Stimulated activated CD8-positive, alpha-beta memory T cell treated with anti-CD3 and anti-CD28 coated beads, Interleukin-4, amount 100 ng/mL, for 24 hours (primary cell): Measurements from ENCODE around the gene ANKRD13B.
A peak's percentile ranks its signal among the peaks of the same experiment; 100 is the strongest.

ENCODE experiments used
- DNase-seq: peaks from one replicate; pipeline ENCODE4 v3.0.0-alpha.2; 2020; ENCODE audit warnings: low read depth

ANKRD13B gene

DNA sequence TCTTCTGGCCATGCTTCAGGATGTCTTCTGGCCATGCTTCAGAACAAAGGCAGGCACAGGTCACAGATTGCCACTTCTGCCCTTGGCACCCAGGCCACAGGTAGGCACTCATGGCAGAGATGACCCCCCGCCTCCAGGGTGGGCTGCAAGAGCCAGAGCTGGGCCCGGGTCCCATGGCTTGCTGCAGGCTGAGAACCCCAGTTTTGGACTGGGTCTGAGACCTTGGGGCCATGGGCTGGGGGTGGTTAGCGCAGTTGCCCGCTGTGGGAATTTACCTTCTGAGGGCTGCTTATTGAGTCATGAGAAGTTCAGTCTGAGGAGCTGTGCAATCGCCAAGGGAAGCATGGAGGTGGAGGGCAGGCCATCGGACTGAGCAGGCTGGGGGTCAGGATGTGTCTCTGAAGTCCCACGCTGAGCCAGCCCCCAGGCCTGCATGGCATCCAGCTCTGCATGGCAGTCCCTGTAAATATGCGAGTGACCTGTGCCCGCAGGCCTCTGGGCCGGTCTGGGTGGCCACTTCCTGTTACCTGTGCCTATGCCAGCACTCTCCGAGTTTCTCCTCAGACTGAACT, 1.7 kb downstream of the ANKRD13B start:
- no peak for DNase-seq

DNA sequence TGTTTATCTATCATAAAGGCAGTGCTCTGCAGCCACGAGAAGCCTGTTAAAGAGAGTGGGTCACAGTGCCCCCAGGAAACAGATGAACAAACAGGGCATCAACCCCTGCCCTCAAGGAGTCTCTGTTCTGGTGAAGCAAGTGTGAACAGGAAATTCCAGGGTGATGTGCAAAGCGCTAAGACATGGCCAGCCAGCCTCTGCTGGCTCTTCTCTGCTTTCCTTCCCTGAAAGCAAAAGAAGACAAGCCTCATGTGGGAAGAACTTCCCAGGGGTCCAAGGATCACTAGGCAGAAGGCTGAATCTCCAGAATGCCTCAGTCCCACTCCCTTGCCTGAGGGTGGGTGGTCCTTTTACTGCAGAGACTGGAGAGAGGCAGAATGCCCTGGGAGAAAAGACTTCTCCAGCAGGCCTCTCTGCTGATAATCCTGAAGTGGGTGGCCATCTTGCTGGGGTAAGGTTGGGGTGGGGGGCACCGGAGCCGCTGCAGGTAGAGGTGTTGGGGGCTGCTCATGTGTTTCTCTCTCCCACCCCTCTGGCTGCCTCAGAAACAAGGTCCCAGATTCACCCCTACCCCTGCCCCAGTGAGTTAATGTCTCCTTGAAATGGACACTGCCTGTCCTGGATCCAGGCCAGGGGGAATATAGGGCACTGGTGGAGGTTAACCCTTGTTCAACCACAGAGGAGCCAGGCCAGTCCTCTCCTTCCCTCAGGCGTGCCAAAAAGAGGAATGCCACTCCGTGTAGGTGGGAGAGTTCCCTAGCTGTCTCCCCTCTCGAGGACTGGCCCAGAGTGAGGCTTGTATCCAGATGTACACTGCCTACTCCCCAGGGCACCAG, 2.4 kb downstream of the ANKRD13B start:
- DNase-seq = no peak

DNA sequence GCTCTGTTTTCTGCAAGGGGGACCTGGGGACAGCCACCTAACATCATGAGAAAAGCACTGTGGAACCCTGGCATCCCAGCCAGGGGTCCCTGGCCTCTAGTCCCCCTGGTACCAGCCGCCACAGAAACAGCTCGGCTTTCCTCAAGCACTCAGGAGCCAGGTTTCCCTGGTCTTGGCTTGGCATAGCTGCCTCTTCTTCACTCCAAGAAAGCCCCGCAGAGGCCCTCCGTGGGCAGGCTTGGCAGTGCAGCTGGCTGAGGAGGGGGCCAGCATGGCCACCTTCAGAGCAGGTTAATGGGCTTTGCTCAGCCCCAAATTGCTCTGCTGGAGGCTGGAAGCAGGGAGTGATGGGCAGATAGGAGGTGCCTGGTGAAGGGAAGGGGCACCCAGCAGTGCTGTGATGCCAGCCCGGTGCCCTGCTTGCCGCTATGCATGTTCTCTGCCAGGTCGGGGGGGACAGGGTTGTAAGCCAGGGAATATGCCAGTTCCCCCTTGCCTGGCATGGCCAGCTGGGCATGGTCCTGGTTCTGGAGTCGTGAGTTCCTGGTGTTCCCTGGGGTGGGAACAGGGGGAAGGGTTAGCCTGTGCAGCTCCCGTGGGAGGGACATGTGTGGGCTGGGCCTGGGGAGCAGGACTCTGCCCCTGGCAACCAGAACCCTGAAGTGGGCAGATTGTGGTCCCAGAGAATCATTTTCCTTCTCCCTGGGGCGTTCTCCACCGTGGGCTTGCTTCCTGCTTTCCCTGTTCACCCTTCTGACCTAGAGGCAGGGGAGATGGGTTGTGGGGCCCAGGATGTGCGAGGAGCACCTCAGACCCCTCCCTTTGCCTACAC, 3.2 kb downstream of the ANKRD13B start:
- DNase-seq = no peak

DNA sequence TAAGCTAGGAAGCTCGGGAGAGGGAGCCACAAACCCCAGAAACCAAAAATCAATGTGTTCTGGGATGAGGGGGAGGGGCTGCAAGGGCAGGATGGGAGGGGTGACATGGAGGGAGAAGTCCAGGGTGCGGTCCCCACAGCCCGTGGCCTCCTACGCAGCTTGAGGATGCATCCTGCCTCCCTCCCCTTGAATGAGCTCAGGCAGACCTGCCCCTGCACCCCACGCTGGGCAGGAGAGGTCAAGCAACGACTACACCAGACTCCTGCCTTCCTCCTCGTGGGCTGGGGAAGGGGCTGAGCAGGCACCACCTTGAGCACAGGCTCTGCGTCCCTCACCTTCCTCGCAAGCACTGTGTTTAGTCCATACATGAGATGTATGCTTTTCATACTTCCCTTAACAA, 3.9 kb downstream of the ANKRD13B start:
- no peak for DNase-seq

DNA sequence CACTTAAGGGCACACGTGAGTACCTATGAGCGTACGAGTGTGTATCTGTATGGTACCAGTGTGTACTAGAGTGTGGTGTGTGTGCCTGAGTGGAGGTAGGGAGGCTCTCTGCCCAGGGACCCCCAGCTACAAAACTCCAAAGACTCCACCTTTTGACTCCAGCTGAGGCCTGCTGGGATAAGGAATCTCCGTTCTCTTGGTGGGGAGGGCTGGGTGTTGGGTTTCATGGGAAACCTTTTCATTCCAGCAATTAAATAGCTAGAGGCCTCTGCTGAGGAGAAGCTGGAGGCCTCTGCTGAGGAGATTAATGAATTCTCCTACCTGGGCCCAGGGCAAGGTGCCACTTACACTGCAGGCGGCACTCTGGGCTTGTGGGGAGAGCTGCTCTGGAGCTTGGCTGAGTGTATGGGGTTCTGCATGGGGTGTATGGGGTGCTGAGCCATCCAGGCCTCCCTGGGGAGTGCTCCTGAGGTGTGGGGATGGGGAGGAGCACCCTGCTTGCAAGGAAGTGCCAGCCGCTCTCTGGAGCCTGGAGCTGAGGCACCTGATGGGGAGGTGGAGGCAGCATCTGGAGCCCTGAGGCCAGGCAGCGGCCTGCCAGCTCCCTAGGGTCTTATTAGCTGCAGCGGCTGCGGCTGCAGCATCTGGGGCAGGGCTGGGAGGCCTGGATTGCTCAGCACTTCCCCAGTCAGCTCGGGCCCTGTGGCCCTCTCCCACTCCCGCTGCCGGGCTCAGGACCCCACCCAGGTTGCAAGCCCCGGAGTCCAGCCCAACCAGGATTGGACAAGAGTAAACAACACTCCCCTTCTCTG, 4.6 kb downstream of the ANKRD13B start:
- DNase-seq = no peak

DNA sequence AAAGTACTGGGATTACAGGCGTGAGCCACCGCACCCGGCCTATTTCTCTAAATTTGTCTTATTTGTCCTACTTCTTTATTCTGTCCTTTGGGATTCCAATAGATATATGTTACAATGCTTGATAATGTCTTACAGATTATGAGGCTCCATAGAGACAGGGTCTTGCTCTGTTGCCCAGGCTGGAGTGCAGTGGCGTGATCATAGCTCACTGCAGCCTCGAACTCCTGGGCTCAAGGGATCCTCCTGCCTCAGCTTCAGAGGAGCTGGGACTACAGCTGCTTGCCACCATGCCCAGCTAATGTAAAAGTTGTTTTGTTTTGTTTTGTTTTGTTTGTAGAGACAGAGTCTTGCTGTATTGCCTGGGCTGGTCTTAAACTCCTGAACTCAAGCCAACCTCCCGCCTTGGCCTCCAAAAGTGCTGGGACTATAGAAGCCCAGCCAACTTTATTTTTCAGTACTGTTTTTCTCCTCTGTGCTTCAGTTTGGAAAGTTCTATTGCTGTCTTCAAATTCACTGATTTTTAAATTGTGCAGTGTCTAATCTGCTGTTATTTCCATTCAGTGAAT, 10.3 kb downstream of the ANKRD13B start:
- no peak for DNase-seq

DNA sequence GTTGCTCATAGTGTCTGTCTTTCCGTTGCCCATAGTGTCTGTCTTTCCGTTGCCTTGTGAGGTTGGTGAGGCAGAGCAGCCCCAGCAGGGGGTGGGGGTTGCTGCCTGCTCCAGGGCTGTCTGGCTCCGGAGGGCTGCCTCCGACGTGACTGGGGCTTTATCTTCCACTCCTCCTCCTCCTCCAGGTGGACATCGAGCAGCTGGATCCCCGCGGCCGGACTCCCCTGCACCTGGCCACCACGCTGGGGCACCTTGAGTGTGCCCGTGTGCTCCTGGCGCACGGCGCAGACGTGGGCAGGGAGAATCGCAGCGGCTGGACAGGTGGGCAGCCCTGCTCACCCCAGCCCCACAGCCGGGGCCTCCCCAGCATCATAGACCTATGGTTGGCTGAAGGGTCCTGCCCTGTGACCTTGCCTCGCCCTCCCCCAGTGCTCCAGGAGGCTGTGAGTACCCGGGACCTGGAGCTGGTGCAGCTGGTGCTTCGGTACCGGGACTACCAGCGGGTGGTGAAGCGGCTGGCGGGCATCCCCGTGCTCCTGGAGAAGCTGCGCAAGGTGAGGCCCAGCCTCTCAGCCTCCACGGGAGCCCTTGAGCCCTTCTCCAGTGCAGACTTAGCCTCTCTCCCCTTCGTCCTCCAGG, 14.7 kb downstream of the ANKRD13B start:
- no peak for DNase-seq

DNA sequence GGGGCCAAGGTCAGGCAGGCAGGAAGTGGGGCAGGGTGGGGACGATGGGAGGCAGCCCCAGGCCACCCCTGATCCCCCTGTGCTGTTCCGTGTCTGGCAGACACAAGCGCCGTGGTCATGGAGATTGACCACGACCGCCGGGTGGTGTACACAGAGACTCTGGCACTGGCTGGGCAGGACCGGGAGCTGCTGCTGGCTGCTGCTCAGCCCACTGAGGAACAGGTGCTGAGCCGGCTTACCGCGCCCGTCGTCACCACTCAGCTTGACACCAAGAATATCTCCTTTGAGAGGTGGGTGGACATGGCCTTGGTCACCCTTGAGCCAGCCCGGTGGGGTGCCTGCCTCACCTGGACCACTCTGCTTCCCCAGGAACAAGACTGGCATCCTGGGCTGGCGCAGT, 16.1 kb downstream of the ANKRD13B start:
- DNase-seq = no peak

DNA sequence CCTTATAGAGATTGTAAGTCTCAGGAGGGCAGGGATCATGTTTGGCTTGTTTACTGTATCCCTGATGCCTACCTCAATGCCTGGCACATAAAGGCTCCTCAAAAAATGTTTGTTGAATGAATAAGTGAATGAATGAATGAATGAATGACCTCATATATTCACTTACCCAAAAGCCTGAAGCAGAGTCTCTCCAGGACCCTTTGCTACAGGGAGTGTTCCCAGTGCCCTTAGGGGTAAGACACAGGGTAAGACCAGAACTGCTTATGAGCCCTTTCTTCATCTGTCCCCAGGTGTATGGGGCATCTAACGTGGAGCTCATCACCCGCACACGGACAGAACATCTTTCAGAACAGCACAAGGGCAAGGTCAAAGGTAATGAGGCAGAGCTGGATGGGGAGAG, 17.5 kb downstream of the ANKRD13B start:
- no peak for DNase-seq

DNA sequence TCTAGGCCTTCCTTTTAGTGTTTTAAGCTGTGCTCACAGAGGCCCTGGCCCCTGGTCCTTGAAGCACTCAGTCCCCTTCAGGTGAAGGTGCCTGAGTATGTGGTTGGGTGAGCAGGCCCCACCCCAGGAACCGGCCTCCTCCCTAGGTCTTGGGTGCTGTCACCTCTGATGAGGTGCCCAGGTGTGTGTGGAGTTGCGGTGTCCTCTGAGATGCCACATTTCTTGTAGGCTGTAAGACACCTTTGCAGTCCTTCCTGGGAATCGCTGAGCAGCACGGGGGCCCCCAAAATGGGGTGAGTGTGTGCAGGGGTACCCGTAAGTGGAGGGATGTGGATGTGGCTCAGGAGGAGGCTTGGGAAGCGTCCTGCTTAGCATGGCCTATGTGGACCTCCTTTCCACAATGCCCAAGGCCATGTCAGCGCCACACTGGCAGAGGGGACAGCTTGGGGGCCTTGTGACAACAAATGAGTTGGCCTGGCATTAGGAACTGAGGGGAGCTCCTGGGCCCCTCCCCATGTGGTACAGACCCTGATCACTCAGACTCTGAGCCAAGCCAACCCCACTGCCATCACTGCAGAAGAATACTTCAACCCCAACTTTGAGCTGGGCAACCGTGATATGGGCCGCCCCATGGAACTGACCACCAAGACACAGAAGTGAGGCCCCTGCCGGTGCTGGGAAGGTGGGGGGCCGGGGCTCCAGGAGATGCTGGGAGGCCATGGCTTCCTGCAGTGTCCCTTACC, 18.6 kb downstream of the ANKRD13B start:
- no peak for DNase-seq

DNA sequence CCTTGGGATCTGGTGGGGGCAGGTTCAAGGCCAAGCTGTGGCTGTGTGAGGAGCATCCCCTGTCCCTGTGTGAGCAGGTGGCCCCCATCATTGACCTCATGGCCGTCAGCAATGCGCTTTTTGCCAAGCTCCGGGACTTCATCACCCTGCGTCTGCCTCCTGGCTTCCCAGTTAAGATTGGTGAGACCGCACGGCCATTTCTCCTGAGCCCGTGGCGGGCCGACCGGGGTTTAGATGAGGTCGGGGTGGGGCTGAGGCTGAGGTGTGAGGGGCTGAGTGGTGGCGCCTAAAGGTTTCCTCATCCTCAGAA, 19.1 kb downstream of the ANKRD13B start:
- no peak for DNase-seq

DNA sequence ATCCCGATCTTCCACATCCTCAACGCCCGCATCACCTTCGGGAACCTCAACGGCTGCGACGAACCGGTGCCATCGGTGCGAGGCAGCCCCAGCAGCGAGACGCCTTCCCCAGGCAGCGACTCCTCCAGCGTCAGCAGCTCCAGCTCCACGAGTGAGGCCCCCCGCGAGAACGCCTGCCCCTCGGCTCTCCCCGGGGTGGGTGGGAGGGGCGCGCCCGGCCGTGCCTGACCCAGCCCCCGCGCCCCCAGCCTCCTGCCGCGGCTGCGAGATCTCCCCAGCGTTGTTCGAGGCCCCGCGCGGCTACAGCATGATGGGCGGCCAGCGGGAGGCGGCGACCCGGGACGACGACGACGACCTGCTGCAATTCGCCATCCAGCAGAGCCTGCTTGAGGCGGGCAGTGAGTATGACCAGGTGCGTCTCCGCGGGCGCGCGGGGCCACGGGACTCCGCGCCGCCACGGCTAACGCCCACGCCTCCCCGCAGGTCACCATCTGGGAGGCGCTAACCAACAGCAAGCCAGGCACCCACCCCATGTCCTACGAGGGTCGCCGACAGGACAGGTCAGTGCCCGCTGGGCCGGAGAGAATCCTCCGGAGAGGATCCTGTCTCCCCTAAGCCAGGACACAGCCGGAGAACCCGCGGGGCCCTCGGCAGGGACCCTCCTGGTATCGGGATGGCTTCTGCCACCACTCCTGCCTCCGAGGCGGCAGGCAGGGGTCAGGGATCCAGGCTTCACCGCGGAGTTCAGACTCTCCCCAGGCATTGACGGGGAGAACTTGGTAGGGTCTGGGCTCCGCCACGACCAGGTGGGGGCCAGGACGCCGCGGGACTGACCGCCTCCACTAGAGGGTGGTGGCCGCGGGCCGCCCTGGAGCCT, 19.7 kb downstream of the ANKRD13B start:
- DNase-seq = no peak

DNA sequence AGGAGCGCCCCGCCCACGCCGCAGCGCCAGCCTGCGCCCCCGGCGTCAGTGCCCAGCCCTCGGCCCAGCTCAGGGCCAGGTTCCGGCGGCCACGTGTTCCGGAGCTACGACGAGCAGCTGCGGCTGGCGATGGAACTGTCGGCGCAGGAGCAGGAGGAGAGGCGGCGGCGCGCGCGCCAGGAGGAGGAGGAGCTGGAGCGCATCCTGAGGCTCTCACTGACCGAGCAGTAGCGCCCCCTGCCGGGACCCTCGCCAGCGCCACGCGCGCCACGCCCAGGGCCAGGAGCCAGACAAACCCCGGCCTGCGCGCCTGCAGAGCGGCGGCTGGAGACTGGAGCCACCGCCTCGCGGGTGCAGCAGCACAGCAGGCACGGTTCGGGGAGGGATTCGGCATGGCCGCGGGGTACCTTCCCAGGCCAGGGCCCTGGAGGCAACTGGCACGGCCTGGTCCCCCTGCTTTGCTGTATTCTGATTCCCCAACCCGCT, 20.5 kb downstream of the ANKRD13B start:
- peak; percentile 90 for DNase-seq

DNA sequence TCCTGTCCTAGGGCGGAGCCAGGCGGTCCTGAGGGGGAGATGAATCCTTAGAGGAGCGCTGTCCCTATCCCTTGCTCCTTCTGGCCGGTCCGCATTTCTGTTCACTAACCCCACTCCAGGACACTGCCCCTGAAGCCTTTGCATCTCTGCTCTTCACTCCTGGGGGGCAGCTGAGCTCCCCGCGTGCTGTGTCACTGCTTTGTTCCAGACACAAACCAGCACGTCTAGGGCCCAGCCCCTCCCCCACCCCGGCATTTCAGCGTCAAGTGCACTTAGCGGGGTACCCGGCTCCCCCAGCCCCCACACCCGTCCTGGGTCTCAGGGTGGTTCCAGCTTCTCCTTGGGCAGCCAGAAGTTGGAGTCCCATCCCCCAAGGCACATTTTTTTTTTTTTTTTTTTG, 20.9 kb downstream of the ANKRD13B start:
- DNase-seq = no peak

DNA sequence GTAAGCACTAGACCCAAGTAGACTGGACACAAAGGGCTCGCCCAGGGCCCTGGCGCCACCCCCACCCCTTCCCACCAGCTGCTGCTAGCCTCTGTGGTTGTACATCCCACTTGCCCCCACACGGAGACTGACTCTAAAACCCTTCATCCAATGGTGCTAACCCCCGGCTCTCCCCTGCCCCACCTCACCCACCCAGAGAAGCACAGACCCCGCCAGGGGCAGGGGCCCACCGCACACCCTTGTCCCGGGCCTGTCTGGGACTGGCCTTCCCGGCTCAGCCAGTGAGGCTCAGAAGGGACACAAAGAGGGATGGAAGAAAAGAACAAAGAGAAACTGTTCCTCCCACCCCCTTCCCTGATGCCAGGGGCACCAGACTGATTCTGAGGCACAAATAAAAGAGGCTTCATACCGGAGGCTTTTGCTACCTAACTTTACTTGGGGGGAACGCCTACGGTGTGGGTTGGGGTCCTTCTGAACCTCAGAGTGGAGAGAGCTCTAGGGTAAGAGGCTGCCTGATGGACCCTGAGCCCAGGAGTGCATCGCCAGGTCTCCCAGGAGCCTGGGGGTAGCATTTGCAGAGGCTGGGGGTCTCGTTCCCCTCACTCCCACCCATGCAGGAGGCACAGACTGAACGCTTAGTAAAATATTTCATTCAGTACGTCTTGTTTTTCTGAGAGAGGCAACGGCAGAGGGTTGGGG, 21.6 kb downstream of the ANKRD13B start:
- no peak for DNase-seq

DNA sequence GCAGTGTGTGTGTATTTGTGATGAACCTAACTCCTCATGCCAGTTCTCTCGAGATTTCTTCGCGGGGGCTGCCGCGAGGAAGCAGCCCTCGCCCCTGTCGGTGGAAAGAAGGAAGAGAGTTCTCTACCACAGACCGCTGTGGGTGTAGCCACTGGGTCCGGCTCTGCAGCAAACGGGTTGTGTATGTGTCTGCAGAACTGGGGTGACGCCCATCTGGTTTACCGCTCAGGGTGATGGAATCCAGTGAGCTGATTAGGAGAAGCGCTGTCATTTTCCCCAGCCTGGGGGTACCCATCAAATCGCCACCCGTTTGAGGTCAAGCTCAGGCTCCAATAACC, 22.1 kb downstream of the ANKRD13B start:
- no peak for DNase-seq

DNA sequence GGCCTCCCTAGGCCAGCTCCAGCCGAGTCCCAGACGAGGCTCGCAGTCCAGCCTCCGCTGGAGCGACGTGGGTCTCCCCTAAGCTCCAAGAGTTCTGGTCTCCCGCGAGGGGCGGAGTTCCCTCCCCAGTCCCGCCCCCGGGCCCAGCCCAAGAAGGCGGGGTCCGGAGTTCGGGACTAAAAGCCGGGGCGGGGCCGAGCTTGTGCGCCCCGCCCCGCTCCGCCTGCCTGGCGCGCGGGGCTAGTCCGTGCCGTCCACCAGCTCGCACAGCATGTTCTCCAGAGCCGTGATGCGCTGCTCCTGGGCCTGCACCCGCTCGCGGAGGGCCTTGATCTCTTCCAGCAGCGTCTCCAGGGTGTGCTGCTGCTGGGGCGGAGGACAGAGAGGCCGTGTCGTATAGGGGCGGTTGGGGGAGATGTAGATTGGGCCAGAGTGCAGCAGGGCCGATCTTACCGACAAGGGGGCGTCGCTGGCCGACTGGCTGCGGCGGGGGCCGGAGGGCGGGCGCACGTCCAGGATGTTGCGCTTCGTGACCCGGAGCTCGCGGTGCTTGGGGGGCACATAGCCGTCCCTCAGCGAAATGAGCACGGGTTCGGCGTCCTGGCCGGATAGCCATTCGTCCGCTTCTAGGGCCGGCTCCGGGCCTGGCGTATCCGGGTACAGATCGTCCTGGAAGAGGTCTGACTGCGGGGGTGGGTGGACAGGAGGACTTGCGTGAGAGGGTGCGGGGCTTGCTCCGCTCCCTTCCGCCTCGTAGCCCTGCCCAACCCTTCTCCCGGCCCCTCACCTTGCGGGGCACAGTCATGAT, 22.8 kb downstream of the ANKRD13B start:
- DNase-seq = peak; percentile 73
